Trophoblast cell (in vitro differentiated cells and primary cell): ENCODE results near the gene OR6C65.
A peak's percentile ranks its signal among the peaks of the same experiment; 100 is the strongest.
"Not testable (repeated sequence)": the region's sequence is repeated elsewhere in the genome, so short reads cannot be mapped to it uniquely, and the experiment has no call there.

Experiments used
- DNase-seq, 2 donors: peaks; one replicate each; pipeline ENCODE4 v3.0.0-alpha.2; 2016
- H2AFZ ChIP-seq: 2 replicates; pipeline ENCODE4 v1.6.1; 2013; ENCODE audit warnings: low read length, moderate library complexity, mild to moderate bottlenecking; ENCODE audit not compliant: insufficient read depth, poor library complexity
- H2AK5ac ChIP-seq: 2 replicates; pipeline ENCODE4 v1.6.1; 2013; ENCODE audit warnings: mild to moderate bottlenecking, low read length
- H2BK120ac ChIP-seq: 2 replicates; pipeline ENCODE4 v1.6.1; 2013; ENCODE audit warnings: low read length, mild to moderate bottlenecking, moderate library complexity; ENCODE audit not compliant: insufficient read depth, poor library complexity
- H2BK12ac ChIP-seq: 2 replicates; pipeline ENCODE4 v1.6.1; 2013; ENCODE audit warnings: mild to moderate bottlenecking, low read length, moderate library complexity
- H2BK5ac ChIP-seq: 2 replicates; pipeline ENCODE4 v1.6.1; 2013; ENCODE audit warnings: low read length, low read depth, moderate library complexity, mild to moderate bottlenecking; ENCODE audit not compliant: poor library complexity
- H3K14ac ChIP-seq: 2 replicates; pipeline ENCODE4 v1.6.1; 2013; ENCODE audit warnings: mild to moderate bottlenecking, low read length
- H3K18ac ChIP-seq: 2 replicates; pipeline ENCODE4 v1.6.1; 2013; ENCODE audit warnings: mild to moderate bottlenecking, low read length
- H3K23ac ChIP-seq: 2 replicates; pipeline ENCODE4 v1.6.1; 2013; ENCODE audit warnings: low read length
- H3K27ac ChIP-seq: 2 replicates; pipeline ENCODE4 v1.5.1; 2013; ENCODE audit warnings: low read depth, mild to moderate bottlenecking, inconsistent platforms, low read length, moderate library complexity
- H3K27me3 ChIP-seq: 2 replicates; pipeline ENCODE4 v1.6.1; 2013; ENCODE audit warnings: inconsistent platforms, mild to moderate bottlenecking, low read length, moderate library complexity; ENCODE audit not compliant: insufficient read depth
- H3K36me3 ChIP-seq, 2 experiments: 1 replicate in 1 of 2; 2 replicates in 1 of 2; pipeline ENCODE4 v1.6.1; 2013; ENCODE audit warnings: low read length in 2 of 2, mild to moderate bottlenecking in 2 of 2, moderate library complexity in 1 of 2; ENCODE audit not compliant: insufficient read depth in 2 of 2, control insufficient read depth in 1 of 2
- H3K4ac ChIP-seq: 2 replicates; pipeline ENCODE4 v1.6.1; 2013; ENCODE audit warnings: low read depth, mild to moderate bottlenecking, low read length, moderate library complexity
- H3K4me1 ChIP-seq, 2 experiments: 1 replicate in 1 of 2; 2 replicates in 1 of 2; pipeline ENCODE4 v1.6.1; 2013; ENCODE audit warnings: low read length in 2 of 2, mild to moderate bottlenecking in 2 of 2, moderate library complexity in 1 of 2; ENCODE audit not compliant: insufficient read depth in 2 of 2, control insufficient read depth in 1 of 2
- H3K4me2 ChIP-seq: 2 replicates; pipeline ENCODE4 v1.6.1; 2013; ENCODE audit warnings: inconsistent platforms, mild to moderate bottlenecking, low read length, moderate library complexity
- H3K4me3 ChIP-seq: 2 replicates; pipeline ENCODE4 v1.5.1; 2013; ENCODE audit warnings: mild to moderate bottlenecking, low read depth, low read length, inconsistent platforms
- H3K79me1 ChIP-seq: one replicate; pipeline ENCODE4 v1.6.1; 2013; ENCODE audit warnings: low read length
- H3K79me2 ChIP-seq: 2 replicates; pipeline ENCODE4 v1.6.1; 2013; ENCODE audit warnings: low read length, mild to moderate bottlenecking; ENCODE audit not compliant: control insufficient read depth, insufficient read depth, poor library complexity
- H3K9ac ChIP-seq: 2 replicates; pipeline ENCODE4 v1.6.1; 2013; ENCODE audit warnings: mild to moderate bottlenecking, low read length
- H3K9me3 ChIP-seq: 2 replicates; pipeline ENCODE4 v1.6.1; 2013; ENCODE audit warnings: low read depth, mild to moderate bottlenecking, control low read depth, inconsistent platforms, low read length; ENCODE audit not compliant: insufficient read depth
- H4K12ac ChIP-seq: 2 replicates; pipeline ENCODE4 v1.6.1; 2013; ENCODE audit warnings: low read depth, mild to moderate bottlenecking, low read length, moderate library complexity
- H4K8ac ChIP-seq: 2 replicates; pipeline ENCODE4 v1.6.1; 2013; ENCODE audit warnings: low read depth, mild to moderate bottlenecking, low read length, moderate library complexity
- H4K91ac ChIP-seq: one replicate; pipeline ENCODE4 v1.6.1; 2013; ENCODE audit warnings: low read depth, mild to moderate bottlenecking, low read length, moderate library complexity
- WGBS: extraction: QIAGEN DNeasy Blood & Tissue Kit; methylation state at CpG from one replicate; pipeline ENCODE4 v1.1.7; 2013; ENCODE audit warnings: missing lambda C conversion rate; ENCODE audit not compliant: insufficient read length, insufficient coverage; ENCODE audit errors: extremely low coverage; 5-methylcytosine and 5-hydroxymethylcytosine counted together

The OR6C65 gene

GRCh38 chr12:55407866-55408265 lies 7.5 kb downstream of the OR6C65 start:
- Histone ChIP-seq H3K27ac (no peak overlapping the region), H3K4ac (no peak overlapping the region), H3K23ac (no peak overlapping the region), H2AK5ac (no peak overlapping the region), H4K12ac (no peak overlapping the region), H2BK120ac (no peak overlapping the region), H4K91ac (no peak overlapping the region), H2AFZ (no peak overlapping the region), H3K14ac (no peak overlapping the region), H3K79me2 (no peaks in the 10 kb centered on the region), H3K9me3 (no peaks in the 10 kb centered on the region), H3K27me3 (no peaks in the 10 kb centered on the region), H3K4me2 (no peak overlapping the region), H2BK5ac (no peak overlapping the region), H3K18ac (no peak overlapping the region), H3K9ac (no peak overlapping the region), H3K79me1 (no peaks in the 10 kb centered on the region), H3K36me3 (no peaks in the 10 kb centered on the region), H2BK12ac (no peak overlapping the region), H4K8ac (no peak overlapping the region), H3K4me1 (no peaks in the 10 kb centered on the region), H3K4me3 (no peak overlapping the region)
- DNase-seq: no peak
- no CpG with 5 or more reads among the region's 1 CpG for WGBS

DNA sequence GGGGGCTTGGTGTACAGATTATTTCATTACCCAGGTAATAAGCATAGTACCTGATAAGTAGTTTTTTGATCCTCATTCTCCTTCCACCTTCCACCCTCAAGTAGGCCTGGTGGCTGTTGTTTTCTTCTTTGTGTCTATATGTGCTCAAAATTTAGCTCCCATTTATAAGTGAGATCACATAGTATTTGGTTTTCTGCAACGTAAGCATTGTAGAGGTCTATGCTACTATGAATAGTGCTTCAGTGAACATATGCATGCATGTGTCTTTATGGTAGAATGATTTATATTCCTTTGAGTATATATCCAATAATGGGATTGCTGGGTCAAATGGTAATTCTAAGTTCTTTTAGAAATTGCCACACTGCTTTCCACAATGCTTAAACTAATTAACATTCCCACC lies 8.8 kb downstream of the OR6C65 start:
- not testable (repeated sequence) for H2BK5ac ChIP-seq, H3K9me3 ChIP-seq, H3K14ac ChIP-seq, H3K79me2 ChIP-seq, H2BK120ac ChIP-seq, H3K27ac ChIP-seq, H4K12ac ChIP-seq, H2BK12ac ChIP-seq, H3K36me3 ChIP-seq, H3K4me2 ChIP-seq, H2AK5ac ChIP-seq, H3K79me1 ChIP-seq, H3K27me3 ChIP-seq, H3K9ac ChIP-seq, DNase-seq, H3K4me1 ChIP-seq, H3K4me3 ChIP-seq, H3K18ac ChIP-seq, H3K4ac ChIP-seq, H4K8ac ChIP-seq, H2AFZ ChIP-seq, H4K91ac ChIP-seq, H3K23ac ChIP-seq
- WGBS: no CpG with 5 or more reads among the region's 1 CpG

- not testable (repeated sequence) for DNase-seq, H3K4me3 ChIP-seq, H2AFZ ChIP-seq, H3K4me1 ChIP-seq, H3K18ac ChIP-seq, H3K79me2 ChIP-seq, H4K91ac ChIP-seq, H3K9ac ChIP-seq, H3K4ac ChIP-seq, H3K27me3 ChIP-seq, H3K9me3 ChIP-seq, H2AK5ac ChIP-seq, H2BK5ac ChIP-seq, H2BK120ac ChIP-seq, H3K4me2 ChIP-seq, H2BK12ac ChIP-seq, H4K8ac ChIP-seq, H3K36me3 ChIP-seq, H3K27ac ChIP-seq, H3K23ac ChIP-seq, H3K14ac ChIP-seq, H4K12ac ChIP-seq, H3K79me1 ChIP-seq
- no CpG with 5 or more reads among the region's 15 CpGs for WGBS
Observed at GRCh38 chr12:55412138-55412537, 11.8 kb downstream of the OR6C65 start.

DNA sequence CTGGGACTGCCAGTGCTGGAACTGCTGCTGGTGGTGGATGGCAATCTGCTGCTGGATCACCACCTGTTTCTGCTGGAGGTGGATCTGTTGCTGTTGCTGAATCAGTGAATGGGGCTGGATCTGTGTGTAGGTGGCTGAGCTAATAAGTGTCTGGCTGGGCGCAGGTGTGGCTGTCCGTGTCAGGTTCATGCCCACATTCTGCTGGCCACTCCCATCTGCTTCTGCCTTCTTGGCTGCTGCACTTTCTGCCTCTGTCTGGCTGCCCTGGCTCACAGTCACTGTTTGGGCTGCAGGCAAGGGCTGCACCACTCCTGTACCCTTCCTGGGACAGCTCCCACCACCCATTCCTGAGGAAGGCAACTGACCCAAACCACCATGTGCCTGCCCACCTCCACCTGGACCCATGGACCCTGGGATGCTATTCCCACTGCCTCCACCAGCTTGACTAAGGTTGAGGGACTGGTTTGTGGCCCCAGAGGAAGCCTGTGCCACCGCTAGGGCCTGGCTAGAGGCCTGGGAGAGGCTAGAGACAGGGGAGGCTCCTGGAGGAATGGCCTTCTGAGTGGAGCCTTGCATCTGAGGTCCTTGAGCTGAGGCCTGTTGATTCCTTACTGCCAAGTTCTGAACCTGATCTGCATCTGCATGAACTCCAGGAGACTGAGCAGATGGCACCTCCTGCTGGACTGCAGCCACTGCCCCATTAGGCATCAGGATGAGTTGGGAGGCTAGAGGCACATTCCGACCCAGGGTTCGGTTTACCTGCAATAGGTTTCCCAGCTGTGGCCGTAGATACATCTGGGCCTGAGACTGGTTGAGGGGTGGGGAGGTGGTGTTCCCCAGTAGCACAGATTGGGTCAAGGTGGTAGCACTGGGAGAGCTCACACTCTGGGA lies 13.4 kb downstream of the OR6C65 start:
- H3K79me2 ChIP-seq, H3K23ac ChIP-seq, H3K4me1 ChIP-seq, H3K4me2 ChIP-seq, H2BK120ac ChIP-seq, H3K9ac ChIP-seq, H4K8ac ChIP-seq, H2AK5ac ChIP-seq, H3K27me3 ChIP-seq, H3K79me1 ChIP-seq, H4K91ac ChIP-seq, H2AFZ ChIP-seq, H3K4ac ChIP-seq, H3K27ac ChIP-seq, H4K12ac ChIP-seq, H3K9me3 ChIP-seq, H3K14ac ChIP-seq, H3K18ac ChIP-seq, H2BK12ac ChIP-seq, H3K36me3 ChIP-seq, H2BK5ac ChIP-seq, H3K4me3 ChIP-seq: not testable (repeated sequence)
- peak in 1 of 2 donors; percentile 29 for DNase-seq
- no CpG with 5 or more reads among the region's 6 CpGs for WGBS
